Right lobe of liver (tissue), 6 donors: ENCODE results near the gene ADGRG6. TPM values are rescaled to one million over a fixed set of nuclear protein-coding genes. Genes with fewer than 3 reads are reported as not detected.

Experiments
- ATAC-seq, 4 donors: fragments of 200-7000 bp; cut with Tn5 transposase; one replicate each; pipeline ENCODE4 v1.9.1; 2020; ENCODE audit warnings: mild to moderate bottlenecking in 4 of 4, moderate library complexity in 4 of 4
- DNase-seq, 3 donors: peaks; one replicate each; pipeline ENCODE4 v3.0.0-alpha.2; 2020
- H3K27ac ChIP-seq, 3 donors: fragments of 200-600 bp; one replicate each; pipeline ENCODE4 v1.8.0; 2022
- H3K27me3 ChIP-seq, 2 donors: fragments of 200-600 bp; one replicate each; pipeline ENCODE4 v1.8.0; 2022
- H3K36me3 ChIP-seq, 4 donors: fragments of 200-600 bp; sonication (generic) in 1 of 4; one replicate each; pipeline versions ENCODE4 v1.5.1 to v1.8.0; 2017 to 2022; ENCODE audit warnings: control low read depth in 1 of 4
- H3K4me1 ChIP-seq, 4 donors: fragments of 200-600 bp; sonication (generic) in 1 of 4; one replicate each; pipeline versions ENCODE4 v1.5.1 to v1.8.0; 2017 to 2022; ENCODE audit warnings: control low read depth in 1 of 4
- H3K4me3 ChIP-seq, 3 donors: fragments of 200-600 bp; one replicate each; pipeline ENCODE4 v1.8.0; 2022
- H3K9me3 ChIP-seq, 4 donors: fragments of 200-600 bp; sonication (generic) in 1 of 4; one replicate each; pipeline versions ENCODE4 v1.5.1 to v1.8.0; 2017 to 2022; ENCODE audit warnings: control low read depth in 1 of 4
- CTCF ChIP-seq, 4 donors: fragments of 200-600 bp in 3 of 4; fragments of 450-650 bp in 1 of 4; IDR thresholded peaks; one replicate each; pipeline versions ENCODE4 v1.5.1 to v1.8.0; 2016 to 2022; ENCODE audit warnings: antibody characterized with exemption in 4 of 4, mild to moderate bottlenecking in 2 of 4
- POLR2A ChIP-seq: fragments of 450-650 bp; IDR thresholded peaks from one replicate; pipeline ENCODE4 v1.6.1; 2017; ENCODE audit warnings: antibody characterized with exemption, mild to moderate bottlenecking
- WGBS: methylation state at CpG from one replicate; pipeline ENCODE4 v1.1.6; 2018; ENCODE audit warnings: low coverage, low lambda C conversion rate; ENCODE audit not compliant: insufficient coverage; ENCODE audit errors: missing lambda C conversion rate; 5-methylcytosine and 5-hydroxymethylcytosine counted together
- intact Hi-C, 2 donors: fragments of 100-400 bp; cut with DNase I; formaldehyde crosslinking; loops; one replicate each; pipeline versions ENCODE4 v1.11.2 to v1.14.1; 2022
- total RNA-seq, 6 experiments: library from RNA; depleted of rRNA in 2 of 6; stranded (reverse); fragments of >200 nt in 2 of 6; fragmentation: NEBNext Ultra II Directional in 3 of 6; extraction: Animal tissue kit (Norgen Biotek cat#: 25700) in 3 of 6; gene quantifications; one replicate each; pipeline versions ENCODE4 v1.1.0 to v1.2.4, GENCODE V29; 2016 to 2023
- donor health status: DM: no; HTN: yes; CAD: no.
- donor health status: DM: no; HTN: no; CAD: no.
- donor health status: DM: no; HTN: no; CAD: no.
- donor health status: DM: no; HTN: yes; CAD: no.
- donor health status: DM: no; HTN: yes; CAD: no.

Gene ADGRG6
- total RNA-seq, 6 experiments from 2014 or later: 49.6 to 114 (median 94.6) TPM

DNA sequence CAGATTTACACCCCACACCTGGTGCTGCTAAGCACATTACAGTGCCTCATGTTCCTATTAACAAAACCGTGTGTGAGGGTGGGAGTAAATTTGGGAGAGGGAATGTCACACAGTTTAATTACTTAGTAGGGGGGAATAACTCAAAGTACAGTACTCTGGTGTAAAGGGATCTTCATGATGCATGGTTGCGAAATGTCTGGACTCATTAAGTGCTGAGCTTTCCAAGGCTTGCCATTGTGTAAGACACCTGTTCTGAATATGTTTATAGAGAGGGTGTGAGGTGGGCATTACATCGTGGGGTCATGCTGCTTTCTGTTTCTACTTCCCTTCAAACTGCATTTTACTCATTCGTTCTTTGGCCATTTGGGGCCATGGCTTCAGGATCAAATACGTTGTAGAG lies 181.2 kb downstream of the ADGRG6 start:
- WGBS: 62% methylated on average over 5 of the region's 5 CpGs
- Histone ChIP-seq H3K27me3 (no peaks in the 10 kb centered on the region), H3K36me3 (no peaks in the 10 kb centered on the region), H3K4me3 (no peak overlapping the region), H3K27ac (no peak overlapping the region), H3K9me3 (no peaks in the 10 kb centered on the region), H3K4me1 (no peaks in the 10 kb centered on the region)
- intact Hi-C loops: no loop called here
- TF ChIP-seq CTCF (IDR thresholded peaks at IDR 0.05) (no peak), POLR2A (no peak)
- DNase-seq (no peak), ATAC-seq (peak in 1 of 4 donors; percentile 45)

DNA sequence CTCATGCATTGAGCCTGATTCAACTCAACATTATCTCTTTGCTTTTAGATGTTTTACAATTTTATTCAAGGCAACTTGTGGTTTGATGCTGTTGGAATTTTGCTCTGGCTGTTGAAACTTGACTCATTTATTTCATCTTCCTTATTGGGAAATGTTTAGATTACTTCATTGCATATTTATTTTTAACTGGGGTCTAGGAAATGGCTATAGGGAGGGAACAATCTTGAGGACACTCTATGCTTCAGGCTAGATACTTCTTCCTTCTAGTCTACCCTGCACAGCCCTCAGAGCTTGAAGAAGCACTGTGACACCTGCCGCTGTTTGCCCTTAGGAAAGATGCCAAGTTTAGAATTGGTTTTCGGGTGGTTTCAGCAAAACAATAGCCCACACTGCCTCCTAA lies 183.4 kb downstream of the ADGRG6 start:
- Histone ChIP-seq H3K4me1 (no peaks in the 10 kb centered on the region), H3K27me3 (no peaks in the 10 kb centered on the region), H3K27ac (no peak overlapping the region), H3K9me3 (no peaks in the 10 kb centered on the region), H3K4me3 (no peak overlapping the region), H3K36me3 (no peaks in the 10 kb centered on the region)
- 88% methylated on average over 2 of the region's 2 CpGs for WGBS
- DNase-seq (no peak), ATAC-seq (no peak)
- TF ChIP-seq CTCF (IDR thresholded peaks at IDR 0.05) (no peak), POLR2A (no peak)
- intact Hi-C loops: no loop called here

DNA sequence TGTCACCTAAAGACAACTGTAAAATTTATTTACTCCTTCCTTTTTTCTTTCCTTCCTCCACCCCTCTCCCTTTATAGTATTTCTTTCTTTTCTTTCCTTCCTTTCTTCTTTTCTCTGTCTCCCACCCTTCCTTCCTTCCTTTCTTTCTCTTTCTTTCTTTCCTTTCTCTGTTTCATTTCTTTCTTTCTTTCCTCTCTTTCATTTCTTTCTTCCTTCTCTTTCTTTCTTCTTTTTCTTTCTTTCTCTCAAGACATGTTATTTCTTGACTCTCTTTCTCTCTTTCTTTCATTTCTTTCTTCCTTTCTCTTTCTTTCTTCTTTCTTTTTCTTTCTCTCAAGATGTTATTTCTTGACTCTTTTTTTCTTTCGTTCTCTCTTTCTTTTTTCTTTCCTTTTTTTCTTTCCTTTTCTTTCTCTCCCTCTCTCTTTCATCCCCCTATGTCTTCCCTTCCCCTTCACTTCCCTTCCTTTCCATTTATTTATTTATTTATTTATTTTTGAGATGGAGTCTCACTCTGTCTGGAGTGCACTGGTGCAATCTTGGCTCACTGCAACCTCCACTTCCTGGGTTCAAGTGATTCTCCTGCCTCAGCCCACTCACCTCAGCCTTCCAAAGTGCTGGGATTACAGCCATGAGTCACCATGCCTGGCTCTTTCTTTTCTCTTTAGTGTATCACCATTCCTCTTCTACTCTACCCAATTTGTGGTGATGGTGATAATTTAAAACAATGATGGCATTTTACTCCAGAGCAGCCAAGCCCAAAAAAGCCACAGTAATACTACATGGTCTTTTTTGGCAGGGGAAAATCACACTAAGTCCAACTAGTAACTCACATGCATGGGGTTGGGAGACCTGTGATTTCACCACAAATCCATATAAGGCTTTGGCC lies 188.2 kb downstream of the ADGRG6 start:
- no peak for ATAC-seq
- no peak for DNase-seq
- WGBS: 56% methylated on average over 1 of the region's 1 CpG
- no peaks in the 10 kb centered on the region for H3K9me3 ChIP-seq
- TF ChIP-seq POLR2A (no peak), CTCF (IDR thresholded peaks at IDR 0.05) (no peak)
- H3K4me3 ChIP-seq: no peak overlapping the region
- no peaks in the 10 kb centered on the region for H3K27me3 ChIP-seq
- H3K27ac ChIP-seq: no peak overlapping the region
- intact Hi-C loops: no loop called here
- H3K4me1 ChIP-seq: no peaks in the 10 kb centered on the region
- no peaks in the 10 kb centered on the region for H3K36me3 ChIP-seq

Other genes with a start within 250 kb of the ADGRG6 start
- gene GJE1, start 169.1 kb upstream of the ADGRG6 start, total RNA-seq: not detected
- not detected for gene NMBR, start 154.9 kb upstream of the ADGRG6 start, total RNA-seq
- 10 to 100 TPM; 17.3 to 43.0 (median 23.4) TPM for gene VTA1, start 154.7 kb upstream of the ADGRG6 start, total RNA-seq